OCI-LY3 (cell line): ENCODE measurements around the gene OR52K1.

ENCODE experiments used
- H2AFZ ChIP-seq: fragments of 200-600, 300-600 bp; shearing (Covaris generic); 2 replicates; pipeline ENCODE4 v1.6.0; 2014; ENCODE audit warnings: antibody characterized with exemption, low read depth, low read length
- H3K27ac ChIP-seq: fragments of 200-600, 300-600 bp; sonication (generic); 2 replicates; pipeline ENCODE4 v1.5.1; 2014; ENCODE audit warnings: mild to moderate bottlenecking, low read length, moderate library complexity, mixed read lengths
- H3K27me3 ChIP-seq: fragments of 200-600, 300-600 bp; sonication (generic); 2 replicates; pipeline ENCODE4 v1.6.1; 2014; ENCODE audit warnings: low read depth, low read length, mixed read lengths
- H3K36me3 ChIP-seq: fragments of 200-600, 300-600 bp; sonication (generic); replicated peaks from 2 replicates; pipeline ENCODE3; 2014; ENCODE audit warnings: low read depth, low read length, mixed read lengths
- H3K4me1 ChIP-seq: fragments of 300-600, 200-600 bp; sonication (generic); 2 replicates; pipeline ENCODE4 v1.6.1; 2014; ENCODE audit warnings: low read length, mixed read lengths
- H3K4me2 ChIP-seq: fragments of 200-600, 300-600 bp; sonication (generic); 2 replicates; pipeline ENCODE4 v1.6.1; 2014; ENCODE audit warnings: low read length, mixed read lengths
- H3K4me3 ChIP-seq: fragments of 300-600, 200-600 bp; sonication (generic); 2 replicates; pipeline ENCODE4 v1.5.1; 2014; ENCODE audit warnings: antibody characterized with exemption, mild to moderate bottlenecking, low read length, moderate library complexity
- H3K79me2 ChIP-seq: fragments of 300-600, 200-600 bp; shearing (Covaris generic); 2 replicates; pipeline ENCODE4 v1.6.1; 2014; ENCODE audit warnings: mild to moderate bottlenecking, low read length, mixed read lengths
- H3K9ac ChIP-seq: fragments of 300-600, 200-600 bp; shearing (Covaris generic); 2 replicates; pipeline ENCODE4 v1.6.0; 2014; ENCODE audit warnings: mild to moderate bottlenecking, low read length, moderate library complexity
- H3K9me3 ChIP-seq: fragments of 200-600, 300-600 bp; shearing (Covaris generic); 2 replicates; pipeline ENCODE4 v1.6.1; 2014; ENCODE audit warnings: low read length, mixed read lengths; ENCODE audit not compliant: insufficient read depth
- H4K20me1 ChIP-seq: fragments of 200-600, 300-600 bp; sonication (generic); 2 replicates; pipeline ENCODE4 v1.6.1; 2016; ENCODE audit warnings: low read length, mixed read lengths; ENCODE audit not compliant: insufficient read depth
- EZH2phosphoT487 ChIP-seq: fragments of 200-600 bp; shearing (Covaris generic); IDR thresholded peaks from 2 replicates; pipeline ENCODE4 v1.6.1; 2018; ENCODE audit warnings: antibody characterized with exemption, mixed run types, low read depth
- TF ChIP-seq, protein P1 (sequence below): fragments of 200-600, 300-600 bp; sonication (generic); IDR thresholded peaks from 2 replicates; pipeline ENCODE4 v1.5.1; 2014; ENCODE audit warnings: antibody characterized with exemption, low read length, low read depth

Gene OR52K1

DNA sequence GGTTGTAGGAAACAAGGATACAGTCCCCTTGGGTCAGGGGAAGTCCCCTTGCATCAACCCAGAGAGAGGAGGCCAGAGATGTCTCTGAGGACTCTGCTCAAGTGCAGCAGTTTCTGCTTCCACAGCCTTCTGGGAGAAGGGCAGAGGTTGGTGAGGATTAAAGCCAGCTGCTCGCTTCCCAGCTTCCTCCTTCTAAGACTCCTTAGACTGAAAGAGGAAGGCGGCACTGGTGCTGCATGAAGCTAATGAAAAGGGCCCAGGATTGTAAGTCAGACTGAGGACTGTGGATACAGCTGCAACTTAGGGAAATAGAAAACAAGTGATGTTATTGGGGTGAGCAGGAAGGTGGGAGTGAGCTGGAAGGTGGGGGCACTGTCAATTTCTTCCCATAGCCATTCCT lies at the start of gene OR52K1:
Gene OR52K1 (plus strand): TSS at position 202 of the 400 bp plus-strand sequence. CDS start 6,255 bp downstream, outside the sequence.
- no peak within 1 kb of the TSS for H3K9ac ChIP-seq
- H3K4me1 ChIP-seq, result peaks cover 2% of the 10 kb centered on the region; the same call in 1 of the 2 replicates
- no peaks in the 10 kb centered on the region for H3K27me3 ChIP-seq
- TF ChIP-seq EZH2phosphoT487, result no peak
- TF ChIP-seq, protein P1, sequence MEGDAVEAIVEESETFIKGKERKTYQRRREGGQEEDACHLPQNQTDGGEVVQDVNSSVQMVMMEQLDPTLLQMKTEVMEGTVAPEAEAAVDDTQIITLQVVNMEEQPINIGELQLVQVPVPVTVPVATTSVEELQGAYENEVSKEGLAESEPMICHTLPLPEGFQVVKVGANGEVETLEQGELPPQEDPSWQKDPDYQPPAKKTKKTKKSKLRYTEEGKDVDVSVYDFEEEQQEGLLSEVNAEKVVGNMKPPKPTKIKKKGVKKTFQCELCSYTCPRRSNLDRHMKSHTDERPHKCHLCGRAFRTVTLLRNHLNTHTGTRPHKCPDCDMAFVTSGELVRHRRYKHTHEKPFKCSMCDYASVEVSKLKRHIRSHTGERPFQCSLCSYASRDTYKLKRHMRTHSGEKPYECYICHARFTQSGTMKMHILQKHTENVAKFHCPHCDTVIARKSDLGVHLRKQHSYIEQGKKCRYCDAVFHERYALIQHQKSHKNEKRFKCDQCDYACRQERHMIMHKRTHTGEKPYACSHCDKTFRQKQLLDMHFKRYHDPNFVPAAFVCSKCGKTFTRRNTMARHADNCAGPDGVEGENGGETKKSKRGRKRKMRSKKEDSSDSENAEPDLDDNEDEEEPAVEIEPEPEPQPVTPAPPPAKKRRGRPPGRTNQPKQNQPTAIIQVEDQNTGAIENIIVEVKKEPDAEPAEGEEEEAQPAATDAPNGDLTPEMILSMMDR, result no peak
- no peak within 1 kb of the TSS for H3K4me3 ChIP-seq
- no peak within 1 kb of the TSS for H2AFZ ChIP-seq
- H3K36me3 ChIP-seq, result no peaks in the 10 kb centered on the region
- no peaks in the 10 kb centered on the region for H3K79me2 ChIP-seq
- no peaks in the 10 kb centered on the region for H3K9me3 ChIP-seq
- no peak within 1 kb of the TSS for H3K27ac ChIP-seq
- H4K20me1 ChIP-seq, result no peaks in the 10 kb centered on the region
- no peak within 1 kb of the TSS for H3K4me2 ChIP-seq

DNA sequence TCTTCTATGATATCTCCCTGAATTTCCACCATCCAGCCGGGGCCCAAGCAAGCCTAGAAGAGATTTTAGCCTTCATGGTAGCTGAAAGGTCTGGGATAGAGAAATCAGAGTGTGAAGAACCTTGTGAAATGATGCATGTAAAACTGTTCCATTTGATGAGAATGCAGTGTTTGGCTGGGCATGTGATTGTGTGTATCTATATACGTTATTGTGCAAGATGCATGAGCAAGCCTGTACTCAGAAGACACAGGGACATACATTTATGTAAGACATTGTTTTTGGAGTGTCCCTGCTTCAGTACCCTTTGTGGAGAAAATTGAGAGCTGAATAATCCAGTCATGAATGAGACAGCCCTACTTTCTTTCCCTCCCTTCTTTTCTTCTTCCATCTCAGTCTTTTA lies 48.6 kb upstream of the OR52K1 start:
- TF ChIP-seq EZH2phosphoT487, result no peak
- TF ChIP-seq, protein P1, result no peak
- Histone ChIP-seq H3K79me2 (no peaks in the 10 kb centered on the region), H3K27me3 (no peaks in the 10 kb centered on the region), H4K20me1 (no peaks in the 10 kb centered on the region), H2AFZ (no peak overlapping the region; the same call in 1 of the 2 replicates), H3K4me3 (no peak overlapping the region), H3K4me2 (no peak overlapping the region), H3K4me1 (peaks cover 13% of the 10 kb centered on the region), H3K9me3 (no peaks in the 10 kb centered on the region), H3K9ac (no peak overlapping the region), H3K27ac (no peak overlapping the region), H3K36me3 (no peaks in the 10 kb centered on the region)

DNA sequence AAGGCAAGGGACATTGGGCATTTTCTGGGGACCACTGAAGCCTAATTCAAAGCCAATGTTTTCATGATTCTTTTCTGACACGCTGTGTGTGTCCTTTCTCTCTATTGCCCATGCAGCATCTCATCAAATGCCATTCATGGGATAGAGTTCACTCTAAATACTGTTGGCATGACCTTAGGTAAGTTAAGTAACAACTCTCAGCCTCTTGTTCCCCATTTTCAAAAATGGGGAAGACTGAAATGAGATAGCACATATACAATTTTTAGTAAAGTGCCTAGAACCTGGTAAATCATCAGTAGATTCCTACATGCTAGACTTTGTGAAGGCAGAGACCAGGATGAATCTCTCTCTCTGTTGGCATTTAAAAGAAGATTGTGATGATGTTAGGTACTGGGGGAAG lies 46.0 kb upstream of the OR52K1 start:
- no peaks in the 10 kb centered on the region for H3K36me3 ChIP-seq
- no peak overlapping the region for H3K9ac ChIP-seq
- TF ChIP-seq, protein P1, result no peak
- TF ChIP-seq EZH2phosphoT487, result no peak

DNA sequence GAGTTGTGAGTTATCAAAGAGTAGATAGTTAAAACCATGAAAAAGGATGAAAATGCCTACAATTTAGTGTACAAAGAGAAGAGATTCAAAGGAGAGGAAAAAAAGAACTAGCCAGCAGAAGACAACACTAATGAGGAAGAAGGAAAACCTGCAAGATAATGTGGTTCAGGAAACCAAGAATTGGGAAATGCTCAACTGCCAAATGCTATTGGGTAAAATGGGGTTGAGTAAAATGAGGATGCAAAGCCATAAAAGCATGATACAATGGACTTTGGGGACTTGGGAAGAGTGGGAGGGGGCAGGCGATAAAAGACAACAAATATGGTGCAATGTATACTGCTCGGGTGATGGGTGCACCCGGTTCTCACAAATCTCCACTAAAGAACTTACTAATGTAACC lies 40.9 kb upstream of the OR52K1 start:
- no peak overlapping the region for H3K27ac ChIP-seq
- H3K9me3 ChIP-seq, result no peaks in the 10 kb centered on the region
- no peak overlapping the region for H3K4me2 ChIP-seq
- no peak for TF ChIP-seq EZH2phosphoT487
- TF ChIP-seq, protein P1, result no peak
- no peak overlapping the region for H2AFZ ChIP-seq
- no peak overlapping the region for H3K9ac ChIP-seq
- H3K4me3 ChIP-seq, result no peak overlapping the region
- H4K20me1 ChIP-seq, result no peaks in the 10 kb centered on the region
- no peaks in the 10 kb centered on the region for H3K27me3 ChIP-seq
- H3K36me3 ChIP-seq, result no peaks in the 10 kb centered on the region
- peaks cover 7% of the 10 kb centered on the region for H3K4me1 ChIP-seq
- H3K79me2 ChIP-seq, result no peaks in the 10 kb centered on the region

More for the DNA sequence above, 46.0 kb upstream of the OR52K1 start:
- peak overlapping the region; percentile 46 for H3K4me2 ChIP-seq
- H3K4me1 ChIP-seq, result peaks cover 13% of the 10 kb centered on the region
- H2AFZ ChIP-seq, result no peak overlapping the region; the same call in 1 of the 2 replicates
- H3K4me3 ChIP-seq, result no peak overlapping the region
- no peak overlapping the region for H3K27ac ChIP-seq
- no peaks in the 10 kb centered on the region for H3K79me2 ChIP-seq
- no peaks in the 10 kb centered on the region for H4K20me1 ChIP-seq
- H3K9me3 ChIP-seq, result no peaks in the 10 kb centered on the region
- H3K27me3 ChIP-seq, result no peaks in the 10 kb centered on the region
